Measurements from ENCODE around the gene CADPS.

The CADPS gene

DNA sequence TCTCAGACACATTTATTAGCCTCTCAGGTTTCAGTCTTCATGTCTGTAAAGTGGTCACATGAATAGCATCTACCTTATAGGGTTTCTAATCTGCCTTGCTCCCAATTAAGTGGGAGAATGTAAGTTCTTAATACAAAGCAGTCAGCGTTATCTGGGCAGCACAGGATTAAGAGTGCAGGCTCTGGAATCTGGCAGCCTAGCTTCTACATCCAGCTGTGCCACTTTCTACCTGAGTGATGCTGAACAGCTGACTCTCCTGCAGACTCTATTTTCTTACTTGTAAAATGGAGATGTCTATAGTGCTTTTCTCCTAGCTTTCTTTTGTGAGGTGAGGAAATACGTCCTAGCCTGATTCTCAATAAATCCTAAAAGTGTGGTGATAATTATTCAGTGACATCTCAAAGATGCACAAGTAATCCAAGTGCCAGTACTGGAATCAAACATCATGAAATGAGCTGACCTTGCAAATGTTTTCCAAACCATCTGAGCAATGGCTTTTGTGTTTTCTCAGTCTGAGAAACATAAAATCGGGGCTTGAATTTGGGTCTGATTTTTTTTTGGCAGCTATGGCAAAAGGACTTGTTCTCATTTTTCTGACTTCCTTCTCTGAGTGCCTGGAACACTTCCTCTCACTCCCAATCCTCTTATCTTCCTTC, 269.7 kb downstream of the CADPS start:
- Histone ChIP-seq H3K4me2 (ENCODE audit: low read length) (no peak overlapping the region), H3K9me3 (ENCODE audit: low read length) (no peaks in the 10 kb centered on the region), H3K36me3 (ENCODE audit: insufficient read depth, low read length) (no peaks in the 10 kb centered on the region), H3K27me3 (ENCODE audit: insufficient read depth, low read length) (no peaks in the 10 kb centered on the region), H3K4me3 (ENCODE audit: low read depth, low read length, poor library complexity, severe bottlenecking) (no peak overlapping the region), H3K27ac (ENCODE audit: low read depth, low read length, poor library complexity, severe bottlenecking) (no peak overlapping the region), H3K9ac (ENCODE audit: low read length) (no peak overlapping the region), H3F3A (ENCODE audit: insufficient read depth, low read length) (no peaks in the 10 kb centered on the region), H3K79me2 (ENCODE audit: insufficient read depth, low read length) (no peaks in the 10 kb centered on the region), H3K4me1 (ENCODE audit: insufficient read depth, low read length, severe bottlenecking) (no peaks in the 10 kb centered on the region), H4K20me1 (ENCODE audit: insufficient read depth, low read length) (no peaks in the 10 kb centered on the region), H2AFZ (ENCODE audit: low read length) (no peak overlapping the region), H3K9me2 (ENCODE audit: low read depth, low read length) (no peaks in the 10 kb centered on the region)
- TF ChIP-seq EZH2 (IDR thresholded peaks at IDR 0.05; ENCODE audit: borderline replicate concordance, low read length) = no peak
- TF ChIP-seq, protein P1, sequence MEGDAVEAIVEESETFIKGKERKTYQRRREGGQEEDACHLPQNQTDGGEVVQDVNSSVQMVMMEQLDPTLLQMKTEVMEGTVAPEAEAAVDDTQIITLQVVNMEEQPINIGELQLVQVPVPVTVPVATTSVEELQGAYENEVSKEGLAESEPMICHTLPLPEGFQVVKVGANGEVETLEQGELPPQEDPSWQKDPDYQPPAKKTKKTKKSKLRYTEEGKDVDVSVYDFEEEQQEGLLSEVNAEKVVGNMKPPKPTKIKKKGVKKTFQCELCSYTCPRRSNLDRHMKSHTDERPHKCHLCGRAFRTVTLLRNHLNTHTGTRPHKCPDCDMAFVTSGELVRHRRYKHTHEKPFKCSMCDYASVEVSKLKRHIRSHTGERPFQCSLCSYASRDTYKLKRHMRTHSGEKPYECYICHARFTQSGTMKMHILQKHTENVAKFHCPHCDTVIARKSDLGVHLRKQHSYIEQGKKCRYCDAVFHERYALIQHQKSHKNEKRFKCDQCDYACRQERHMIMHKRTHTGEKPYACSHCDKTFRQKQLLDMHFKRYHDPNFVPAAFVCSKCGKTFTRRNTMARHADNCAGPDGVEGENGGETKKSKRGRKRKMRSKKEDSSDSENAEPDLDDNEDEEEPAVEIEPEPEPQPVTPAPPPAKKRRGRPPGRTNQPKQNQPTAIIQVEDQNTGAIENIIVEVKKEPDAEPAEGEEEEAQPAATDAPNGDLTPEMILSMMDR (IDR thresholded peaks at IDR 0.05; ENCODE audit: low read length) = no peak

DNA sequence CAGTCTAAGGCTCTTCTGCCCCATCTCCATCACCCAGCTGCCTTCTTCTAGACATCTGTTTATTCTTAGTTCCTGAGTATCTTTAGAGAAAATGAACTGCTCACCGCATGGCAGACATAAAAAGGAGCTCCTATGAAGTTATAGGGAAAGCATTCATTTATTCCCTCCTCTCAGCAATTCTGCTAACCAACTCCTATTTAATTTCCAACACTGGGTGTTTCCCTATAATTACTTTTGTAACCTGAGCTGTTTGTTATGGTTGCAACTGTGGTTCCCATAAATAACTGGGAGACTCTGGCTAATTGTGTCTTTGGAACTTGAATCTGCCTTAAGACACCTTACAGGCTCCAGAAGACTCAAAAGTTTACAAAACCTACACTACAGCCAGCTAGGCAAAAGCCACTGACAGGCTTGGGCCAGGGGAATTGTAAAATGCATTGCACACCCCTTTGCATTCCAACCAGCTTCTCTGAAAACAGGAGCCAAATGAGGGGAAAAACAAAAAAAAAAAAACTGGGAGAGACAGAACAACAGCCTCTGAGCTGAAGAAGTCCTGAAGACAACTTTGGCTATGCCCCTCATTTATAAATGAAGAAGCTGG, 270.4 kb downstream of the CADPS start:
- no peak overlapping the region for H3K9ac ChIP-seq (ENCODE audit: low read length)

DNA sequence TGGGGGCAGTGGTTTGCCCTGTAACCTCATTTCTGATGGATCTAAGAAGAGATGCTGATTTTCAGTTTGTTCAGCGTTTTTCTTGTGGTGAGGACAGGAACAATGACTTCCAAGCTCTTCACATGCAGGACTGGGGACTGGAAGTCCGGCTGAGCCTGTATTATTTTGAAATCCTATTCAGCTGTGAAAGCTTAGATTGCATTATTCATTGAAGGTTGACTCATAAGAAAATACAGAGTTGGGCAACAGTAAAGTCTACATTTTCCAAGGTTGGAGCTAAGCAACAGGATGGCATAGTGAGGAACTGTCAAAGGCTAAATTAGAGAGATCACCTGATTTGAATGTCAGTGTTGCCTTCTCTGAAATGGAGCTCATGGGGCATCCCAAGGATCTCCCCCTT, 270.9 kb downstream of the CADPS start:
- TF ChIP-seq EZH2 (IDR thresholded peaks at IDR 0.05; ENCODE audit: borderline replicate concordance, low read length) = no peak
- TF ChIP-seq, protein P1 (IDR thresholded peaks at IDR 0.05; ENCODE audit: low read length) = no peak
- Histone ChIP-seq H3K9ac (ENCODE audit: low read length) (no peak overlapping the region), H3K27ac (ENCODE audit: low read depth, low read length, poor library complexity, severe bottlenecking) (no peak overlapping the region), H3K4me3 (ENCODE audit: low read depth, low read length, poor library complexity, severe bottlenecking) (no peak overlapping the region), H3F3A (ENCODE audit: insufficient read depth, low read length) (no peaks in the 10 kb centered on the region), H2AFZ (ENCODE audit: low read length) (no peak overlapping the region), H3K79me2 (ENCODE audit: insufficient read depth, low read length) (no peaks in the 10 kb centered on the region), H3K9me3 (ENCODE audit: low read length) (no peaks in the 10 kb centered on the region), H3K4me2 (ENCODE audit: low read length) (no peak overlapping the region), H4K20me1 (ENCODE audit: insufficient read depth, low read length) (no peaks in the 10 kb centered on the region), H3K4me1 (ENCODE audit: insufficient read depth, low read length, severe bottlenecking) (no peaks in the 10 kb centered on the region), H3K27me3 (ENCODE audit: insufficient read depth, low read length) (no peaks in the 10 kb centered on the region), H3K9me2 (ENCODE audit: low read depth, low read length) (no peaks in the 10 kb centered on the region), H3K36me3 (ENCODE audit: insufficient read depth, low read length) (no peaks in the 10 kb centered on the region)

More for the DNA sequence above, 270.4 kb downstream of the CADPS start:
- Histone ChIP-seq H4K20me1 (ENCODE audit: insufficient read depth, low read length) (no peaks in the 10 kb centered on the region), H3K36me3 (ENCODE audit: insufficient read depth, low read length) (no peaks in the 10 kb centered on the region), H3K27ac (ENCODE audit: low read depth, low read length, poor library complexity, severe bottlenecking) (no peak overlapping the region), H3K9me2 (ENCODE audit: low read depth, low read length) (no peaks in the 10 kb centered on the region), H3K9me3 (ENCODE audit: low read length) (no peaks in the 10 kb centered on the region), H3K4me3 (ENCODE audit: low read depth, low read length, poor library complexity, severe bottlenecking) (no peak overlapping the region), H3F3A (ENCODE audit: insufficient read depth, low read length) (no peaks in the 10 kb centered on the region), H3K79me2 (ENCODE audit: insufficient read depth, low read length) (no peaks in the 10 kb centered on the region), H3K4me1 (ENCODE audit: insufficient read depth, low read length, severe bottlenecking) (no peaks in the 10 kb centered on the region), H2AFZ (ENCODE audit: low read length) (no peak overlapping the region), H3K27me3 (ENCODE audit: insufficient read depth, low read length) (no peaks in the 10 kb centered on the region), H3K4me2 (ENCODE audit: low read length) (no peak overlapping the region)
- no peak for TF ChIP-seq EZH2 (IDR thresholded peaks at IDR 0.05; ENCODE audit: borderline replicate concordance, low read length)
- TF ChIP-seq, protein P1 (IDR thresholded peaks at IDR 0.05; ENCODE audit: low read length) = no peak

Data from OCI-LY1 (cell line).